Measurements from ENCODE around the gene RPS6KB1. TPM values are rescaled to one million over a fixed set of nuclear protein-coding genes. Genes with fewer than 3 reads are reported as not detected.
A peak's percentile ranks its signal among the peaks of the same experiment; 100 is the strongest.

RPS6KB1 gene
- total RNA-seq = 10 to 100 TPM; 18.4 to 49.2 (median 25.9) TPM

GRCh38 chr17:59892924-59893675 lies at the start of gene RPS6KB1, which contains the start of gene TUBD1:
TSS of gene RPS6KB1 (plus strand) at chr17:59893121. CDS start at chr17:59893185, 64 bp downstream.
TSS of gene TUBD1 (minus strand) at chr17:59892943. CDS start at chr17:59891002, 1,941 bp downstream.
- peak in 3 of 4 donors; percentile 81 to 94 (median 94) for TF ChIP-seq POLR2A (IDR thresholded peaks at IDR 0.05)
- TF ChIP-seq, protein P1, sequence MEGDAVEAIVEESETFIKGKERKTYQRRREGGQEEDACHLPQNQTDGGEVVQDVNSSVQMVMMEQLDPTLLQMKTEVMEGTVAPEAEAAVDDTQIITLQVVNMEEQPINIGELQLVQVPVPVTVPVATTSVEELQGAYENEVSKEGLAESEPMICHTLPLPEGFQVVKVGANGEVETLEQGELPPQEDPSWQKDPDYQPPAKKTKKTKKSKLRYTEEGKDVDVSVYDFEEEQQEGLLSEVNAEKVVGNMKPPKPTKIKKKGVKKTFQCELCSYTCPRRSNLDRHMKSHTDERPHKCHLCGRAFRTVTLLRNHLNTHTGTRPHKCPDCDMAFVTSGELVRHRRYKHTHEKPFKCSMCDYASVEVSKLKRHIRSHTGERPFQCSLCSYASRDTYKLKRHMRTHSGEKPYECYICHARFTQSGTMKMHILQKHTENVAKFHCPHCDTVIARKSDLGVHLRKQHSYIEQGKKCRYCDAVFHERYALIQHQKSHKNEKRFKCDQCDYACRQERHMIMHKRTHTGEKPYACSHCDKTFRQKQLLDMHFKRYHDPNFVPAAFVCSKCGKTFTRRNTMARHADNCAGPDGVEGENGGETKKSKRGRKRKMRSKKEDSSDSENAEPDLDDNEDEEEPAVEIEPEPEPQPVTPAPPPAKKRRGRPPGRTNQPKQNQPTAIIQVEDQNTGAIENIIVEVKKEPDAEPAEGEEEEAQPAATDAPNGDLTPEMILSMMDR (IDR thresholded peaks at IDR 0.05) = peak in 1 of 6 experiments; percentile 45
- Histone ChIP-seq H3K9me3 (no peaks in the 10 kb centered on the region), H3K4me3 (peak within 1 kb of the TSS; percentile 87 to 100 (median 98)), H3K27me3 (no peaks in the 10 kb centered on the region), H3K36me3 (peaks cover 0 to 35% (median 0%) of the 10 kb centered on the region in 3 donors), H3K27ac (peak within 1 kb of the TSS; percentile 95 to 97 (median 96)), H3K4me1 (peaks cover 21 to 63% (median 29%) of the 10 kb centered on the region in 3 donors)
- intact Hi-C loops (cut with DNase I) = no loop called here
- WGBS, 2 donors = 0 to 1% methylated on average over 11 to 22 of the region's 61 CpGs
- DNase-seq = peak; percentile 87

- intact Hi-C loops (cut with DNase I) = no loop called here
- TF ChIP-seq POLR2A (IDR thresholded peaks at IDR 0.05) = no peak
- TF ChIP-seq, protein P1 (IDR thresholded peaks at IDR 0.05) = no peak
- Histone ChIP-seq H3K36me3 (peaks cover 0 to 13% (median 0%) of the 10 kb centered on the region in 3 donors), H3K27ac (peak overlapping the region; percentile 89 to 99 (median 92)), H3K27me3 (no peaks in the 10 kb centered on the region), H3K9me3 (no peaks in the 10 kb centered on the region), H3K4me3 (no peak overlapping the region), H3K4me1 (peaks cover 37 to 100% (median 60%) of the 10 kb centered on the region in 3 donors)
- WGBS, 2 donors = 35 to 58% methylated on average over 3 of the region's 3 CpGs
- no peak for DNase-seq
Observed at GRCh38 chr17:59844884-59845594, 47.9 kb upstream of the RPS6KB1 start.

GRCh38 chr17:59845595-59846393 lies 47.1 kb upstream of the RPS6KB1 start:
- WGBS, 2 donors = 7 to 13% methylated on average over 3 of the region's 3 CpGs
- Histone ChIP-seq H3K4me3 (peak overlapping the region in 3 of 4 donors; percentile 14 to 30 (median 18)), H3K36me3 (peaks cover 0 to 5% (median 0%) of the 10 kb centered on the region in 3 donors), H3K4me1 (peaks cover 37 to 100% (median 67%) of the 10 kb centered on the region in 3 donors), H3K27me3 (no peaks in the 10 kb centered on the region), H3K9me3 (no peaks in the 10 kb centered on the region), H3K27ac (peak overlapping the region; percentile 89 to 99 (median 92))
- DNase-seq = no peak
- TF ChIP-seq, protein P1 (IDR thresholded peaks at IDR 0.05) = peak in 2 of 6 experiments; percentile 19 to 37
- TF ChIP-seq POLR2A (IDR thresholded peaks at IDR 0.05) = no peak
- intact Hi-C loops (cut with DNase I) = no loop called here

GRCh38 chr17:59846394-59847165 lies 46.3 kb upstream of the RPS6KB1 start:
- intact Hi-C loops (cut with DNase I) = no loop called here
- DNase-seq = no peak
- Histone ChIP-seq H3K27me3 (no peaks in the 10 kb centered on the region), H3K9me3 (no peaks in the 10 kb centered on the region), H3K27ac (peak overlapping the region; percentile 89 to 99 (median 92)), H3K36me3 (no peaks in the 10 kb centered on the region), H3K4me3 (peak overlapping the region in 3 of 4 donors; percentile 6 to 30 (median 18)), H3K4me1 (peaks cover 34 to 100% (median 75%) of the 10 kb centered on the region in 3 donors)
- 11 to 19% methylated on average over 6 to 7 of the region's 7 CpGs for WGBS, 2 donors
- TF ChIP-seq POLR2A (IDR thresholded peaks at IDR 0.05) = no peak
- TF ChIP-seq, protein P1 (IDR thresholded peaks at IDR 0.05) = no peak
